GM23338 (cell line): Measurements from ENCODE around the gene PCP4L1.

Experiments used
- CREB1 ChIP-seq: fragments of 250-450 bp; sonication (Bioruptor Pico); IDR thresholded peaks from 2 replicates; pipeline ENCODE4 v1.5.0; 2020; ENCODE audit warnings: low read depth, mild to moderate bottlenecking, moderate library complexity
- CTCF ChIP-seq, 2 experiments: fragments of 200-600 bp in 1 of 2; sonication (generic) in 1 of 2; conservative IDR thresholded peaks; 2 replicates each; pipeline versions ENCODE4 v1.5.1 to v1.6.1; 2016 to 2017; ENCODE audit warnings: antibody characterized with exemption in 2 of 2, low read depth in 2 of 2, mild to moderate bottlenecking in 2 of 2, moderate library complexity in 1 of 2
- ETS1 ChIP-seq: IDR thresholded peaks from 2 replicates; pipeline ENCODE4 v1.6.1; 2016; ENCODE audit warnings: antibody characterized with exemption
- EZH2 ChIP-seq: fragments of 200-600 bp; sonication (generic); IDR thresholded peaks from one replicate; pipeline ENCODE4 v1.8.0; 2017; ENCODE audit warnings: antibody characterized with exemption, mild to moderate bottlenecking, low read depth; ENCODE audit not compliant: unreplicated experiment
- EZH2phosphoT487 ChIP-seq: fragments of 200-600 bp; sonication (generic); IDR thresholded peaks from one replicate; pipeline ENCODE4 v1.8.1; 2018; ENCODE audit warnings: antibody characterized with exemption; ENCODE audit not compliant: unreplicated experiment
- JUNB ChIP-seq: IDR thresholded peaks from one replicate; pipeline ENCODE4 v1.6.1; 2016; ENCODE audit warnings: antibody characterized with exemption; ENCODE audit not compliant: unreplicated experiment
- POLR2AphosphoS5 ChIP-seq: IDR thresholded peaks from 2 replicates; pipeline ENCODE4 v1.6.1; 2016; ENCODE audit warnings: antibody characterized with exemption, low read depth
- REST ChIP-seq: IDR thresholded peaks from one replicate; pipeline ENCODE4 v1.6.1; 2018; ENCODE audit warnings: antibody characterized with exemption; ENCODE audit not compliant: unreplicated experiment
- STAT1 ChIP-seq: IDR thresholded peaks from one replicate; pipeline ENCODE4 v1.6.1; 2016; ENCODE audit warnings: antibody characterized with exemption; ENCODE audit not compliant: unreplicated experiment
- ZNF114 ChIP-seq: fragments of 250-450 bp; sonication (Bioruptor Pico); IDR thresholded peaks from 2 replicates; pipeline ENCODE4 v1.5.0; 2020; ENCODE audit warnings: mild to moderate bottlenecking, moderate library complexity
- ZNF331 ChIP-seq: fragments of 250-450 bp; sonication (Bioruptor Pico); IDR thresholded peaks from 2 replicates; pipeline ENCODE4 v1.5.0; 2020; ENCODE audit warnings: low read depth, mild to moderate bottlenecking, moderate library complexity

GRCh38 chr1:161299347-161299746 lies 40.8 kb downstream of the PCP4L1 start:
- TF ChIP-seq CTCF (conservative IDR thresholded peaks at IDR 0.05; ENCODE audit: low read depth in 2 of 2) (no peak), EZH2 (no peak), REST (no peak), STAT1 (no peak), JUNB (no peak), POLR2AphosphoS5 (no peak), CREB1 (CRISPR knock-in tag) (no peak), ZNF114 (CRISPR knock-in tag) (no peak), ZNF331 (CRISPR knock-in tag) (no peak), ETS1 (no peak), EZH2phosphoT487 (no peak)
